ENCODE results near the gene KCNA10.
A peak's percentile ranks its signal among the peaks of the same experiment; 100 is the strongest.

KCNA10 gene

DNA sequence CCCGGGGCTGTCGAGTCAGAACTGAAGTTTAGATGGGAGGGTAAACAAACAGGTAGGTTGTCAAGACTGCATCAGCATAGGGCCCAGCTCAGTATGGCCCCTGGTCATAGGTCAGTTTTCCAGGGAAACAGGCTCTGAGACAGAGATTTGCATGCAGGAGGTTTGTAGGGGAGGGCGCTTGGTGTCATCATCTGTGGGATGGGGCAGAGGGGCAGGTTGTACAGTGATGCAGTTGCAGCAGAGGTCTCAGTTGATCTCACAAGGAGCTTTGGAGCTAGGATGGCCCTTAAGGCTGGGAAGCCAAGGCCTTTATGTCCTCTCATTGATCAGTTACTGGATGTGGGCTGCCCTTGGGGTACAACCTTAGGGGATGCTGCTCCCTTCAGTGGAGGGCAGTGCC is 38.5 kb upstream of the KCNA10 start:
- H3K9me3 Mint-ChIP-seq, result no peaks in the 10 kb centered on the region
- no peaks in the 10 kb centered on the region for H3K4me1 Mint-ChIP-seq
- H3K27ac Mint-ChIP-seq, result no peak overlapping the region
- TF ChIP-seq, protein P1, sequence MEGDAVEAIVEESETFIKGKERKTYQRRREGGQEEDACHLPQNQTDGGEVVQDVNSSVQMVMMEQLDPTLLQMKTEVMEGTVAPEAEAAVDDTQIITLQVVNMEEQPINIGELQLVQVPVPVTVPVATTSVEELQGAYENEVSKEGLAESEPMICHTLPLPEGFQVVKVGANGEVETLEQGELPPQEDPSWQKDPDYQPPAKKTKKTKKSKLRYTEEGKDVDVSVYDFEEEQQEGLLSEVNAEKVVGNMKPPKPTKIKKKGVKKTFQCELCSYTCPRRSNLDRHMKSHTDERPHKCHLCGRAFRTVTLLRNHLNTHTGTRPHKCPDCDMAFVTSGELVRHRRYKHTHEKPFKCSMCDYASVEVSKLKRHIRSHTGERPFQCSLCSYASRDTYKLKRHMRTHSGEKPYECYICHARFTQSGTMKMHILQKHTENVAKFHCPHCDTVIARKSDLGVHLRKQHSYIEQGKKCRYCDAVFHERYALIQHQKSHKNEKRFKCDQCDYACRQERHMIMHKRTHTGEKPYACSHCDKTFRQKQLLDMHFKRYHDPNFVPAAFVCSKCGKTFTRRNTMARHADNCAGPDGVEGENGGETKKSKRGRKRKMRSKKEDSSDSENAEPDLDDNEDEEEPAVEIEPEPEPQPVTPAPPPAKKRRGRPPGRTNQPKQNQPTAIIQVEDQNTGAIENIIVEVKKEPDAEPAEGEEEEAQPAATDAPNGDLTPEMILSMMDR (IDR thresholded peaks at IDR 0.05; ENCODE audit: unreplicated experiment in 3 of 3), result no peak
- peaks cover 72% of the 10 kb centered on the region for H3K27me3 Mint-ChIP-seq (ENCODE audit: low read depth)
- no peaks in the 10 kb centered on the region for H3K36me3 Mint-ChIP-seq (ENCODE audit: low read depth)
- no peak overlapping the region for H3K4me3 Mint-ChIP-seq

DNA sequence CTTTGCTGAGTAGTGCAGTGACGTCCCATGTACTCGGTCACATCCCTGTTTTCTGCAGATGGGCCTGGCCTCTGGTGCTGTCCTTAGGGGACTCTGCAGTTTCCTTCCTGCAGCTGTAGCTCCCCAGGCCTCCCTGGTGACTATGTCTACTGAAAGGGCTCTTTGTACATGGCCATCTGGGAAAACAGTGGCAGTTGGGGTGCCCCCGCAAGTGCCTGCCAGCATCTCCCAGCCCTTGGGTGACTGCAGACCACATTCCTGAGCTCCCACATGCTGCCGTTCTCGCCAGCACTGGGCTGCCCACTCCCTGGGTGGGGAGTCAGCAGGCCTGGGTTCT is 37.5 kb upstream of the KCNA10 start:
- Mint-ChIP-seq H3K4me1 (no peaks in the 10 kb centered on the region), H3K9me3 (no peaks in the 10 kb centered on the region), H3K27me3 (ENCODE audit: low read depth) (peaks cover 76% of the 10 kb centered on the region), H3K4me3 (no peak overlapping the region), H3K27ac (no peak overlapping the region), H3K36me3 (ENCODE audit: low read depth) (no peaks in the 10 kb centered on the region)
- TF ChIP-seq, protein P1 (IDR thresholded peaks at IDR 0.05; ENCODE audit: unreplicated experiment in 3 of 3), result no peak

DNA sequence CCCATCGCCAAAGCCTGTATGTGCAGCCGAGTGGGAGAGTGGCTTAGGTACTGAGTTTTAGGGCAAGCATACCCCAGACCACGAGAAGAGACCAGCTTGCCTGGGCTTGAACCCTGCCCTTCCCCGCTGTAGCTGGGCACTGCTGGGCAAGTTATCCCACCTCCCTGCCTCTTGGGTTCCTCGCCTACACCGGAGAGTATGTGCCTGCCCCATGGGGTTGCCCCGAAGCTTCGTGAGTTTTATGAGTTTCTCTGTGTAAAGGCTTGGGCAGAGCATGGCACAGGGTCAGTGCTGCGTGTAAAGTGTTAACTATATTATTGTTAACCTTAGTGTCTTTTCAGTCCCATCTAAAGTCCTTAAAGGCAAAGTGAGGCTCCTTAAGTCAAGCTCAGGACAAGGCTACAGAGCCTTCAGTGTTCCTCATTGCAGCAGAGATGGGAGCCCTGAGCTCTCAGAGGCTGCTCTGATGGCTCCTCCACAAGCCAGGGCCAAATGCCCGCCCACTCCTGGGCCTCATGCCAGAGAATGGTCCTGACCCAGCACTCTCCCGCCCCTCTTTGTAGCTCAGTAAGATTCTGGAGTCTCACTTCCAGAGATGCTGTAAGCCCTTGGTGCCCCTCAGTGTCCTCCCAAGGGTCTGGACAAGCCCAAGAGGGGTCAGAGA is 37.0 kb upstream of the KCNA10 start:
- Mint-ChIP-seq H3K9me3 (no peaks in the 10 kb centered on the region), H3K36me3 (ENCODE audit: low read depth) (no peaks in the 10 kb centered on the region), H3K4me3 (peak overlapping the region in 1 of 3 experiments; percentile 24), H3K4me1 (no peaks in the 10 kb centered on the region), H3K27me3 (ENCODE audit: low read depth) (peaks cover 76% of the 10 kb centered on the region), H3K27ac (no peak overlapping the region)
- TF ChIP-seq, protein P1 (IDR thresholded peaks at IDR 0.05; ENCODE audit: unreplicated experiment in 3 of 3), result no peak

DNA sequence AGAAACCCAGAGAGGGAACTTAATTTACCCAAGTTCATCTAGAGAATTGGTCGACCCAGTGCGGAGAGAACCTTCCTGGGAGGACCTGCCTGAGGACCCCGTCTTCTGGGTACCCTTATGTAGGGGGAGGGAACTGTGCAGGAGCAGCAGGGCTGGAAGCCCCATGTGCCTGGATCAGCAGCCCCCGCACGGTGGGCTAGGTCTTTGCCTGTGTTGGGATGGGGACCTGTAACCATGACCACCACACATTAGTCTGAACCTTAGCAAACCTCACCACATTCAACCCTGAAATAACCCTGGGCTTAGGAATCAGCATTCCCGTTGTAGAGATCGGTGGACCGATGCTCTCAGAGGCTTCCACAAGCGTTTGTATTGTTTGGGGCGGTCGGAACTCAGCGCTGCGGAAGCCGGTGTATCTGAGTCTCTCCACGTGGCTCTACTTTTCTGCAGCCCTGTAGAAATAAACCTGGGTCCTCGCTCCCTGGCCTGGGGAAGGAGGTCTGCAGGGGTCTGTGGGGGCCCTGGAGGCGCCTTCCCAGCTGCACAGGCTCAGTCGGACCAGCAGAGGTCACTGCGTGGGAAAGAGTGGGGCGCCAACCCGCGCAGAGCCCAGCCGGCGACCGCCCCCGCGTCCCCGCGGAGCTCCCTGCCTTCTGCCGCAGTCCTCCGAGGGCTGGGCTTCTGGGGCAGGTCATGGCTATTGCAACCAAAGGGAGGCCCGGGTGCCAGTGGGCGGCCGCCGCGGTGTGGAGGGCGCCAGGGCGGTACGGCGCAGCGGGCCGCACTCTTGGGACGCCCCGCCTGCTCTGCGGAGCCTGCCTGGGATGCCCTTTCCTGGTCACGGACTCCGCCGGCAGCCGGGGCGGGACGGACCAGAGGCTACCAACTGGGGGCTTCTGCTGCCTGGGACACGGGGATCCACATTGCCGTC is 36.2 kb upstream of the KCNA10 start:
- H3K36me3 Mint-ChIP-seq (ENCODE audit: low read depth), result no peaks in the 10 kb centered on the region
- TF ChIP-seq, protein P1 (IDR thresholded peaks at IDR 0.05; ENCODE audit: unreplicated experiment in 3 of 3), result peak; percentile 69 to 71 (median 71)
- no peak overlapping the region for H3K27ac Mint-ChIP-seq
- peak overlapping the region in 2 of 3 experiments; percentile 20 to 32 for H3K4me3 Mint-ChIP-seq
- H3K27me3 Mint-ChIP-seq (ENCODE audit: low read depth), result peaks cover 80% of the 10 kb centered on the region
- no peaks in the 10 kb centered on the region for H3K4me1 Mint-ChIP-seq
- H3K9me3 Mint-ChIP-seq, result no peaks in the 10 kb centered on the region

DNA sequence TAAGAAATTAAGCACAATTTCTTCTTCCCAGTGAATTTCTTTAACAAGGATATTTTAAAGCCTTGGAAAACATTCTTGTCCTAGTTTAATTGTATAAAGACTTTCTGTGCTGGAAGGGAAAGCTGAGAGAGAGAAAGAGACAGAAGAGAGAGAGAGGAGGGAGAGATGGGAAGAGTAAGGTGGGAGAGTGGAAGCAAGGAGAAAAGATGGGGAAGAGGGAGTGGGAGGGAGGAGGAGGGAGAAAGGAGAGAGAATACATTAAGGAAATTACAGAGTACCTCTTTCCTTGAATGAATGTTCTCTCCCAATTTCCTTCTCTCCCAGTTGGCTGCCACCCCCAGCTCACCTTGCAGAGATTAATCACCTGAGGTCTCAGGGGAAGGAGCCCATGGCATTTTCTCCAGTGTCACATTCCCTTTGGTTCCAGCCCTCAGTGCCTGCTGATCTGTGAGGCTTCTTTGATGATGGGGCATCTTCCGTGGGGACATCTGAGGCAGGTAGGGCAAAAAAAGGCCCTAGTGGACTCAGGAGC is 32.4 kb upstream of the KCNA10 start:
- H3K4me3 Mint-ChIP-seq, result no peak overlapping the region
- no peaks in the 10 kb centered on the region for H3K9me3 Mint-ChIP-seq
- no peaks in the 10 kb centered on the region for H3K4me1 Mint-ChIP-seq
- H3K27me3 Mint-ChIP-seq (ENCODE audit: low read depth), result peaks cover 67% of the 10 kb centered on the region
- no peaks in the 10 kb centered on the region for H3K36me3 Mint-ChIP-seq (ENCODE audit: low read depth)
- no peak overlapping the region for H3K27ac Mint-ChIP-seq
- TF ChIP-seq, protein P1 (IDR thresholded peaks at IDR 0.05; ENCODE audit: unreplicated experiment in 3 of 3), result no peak

All from nephron (organoid).